ENCODE measurements around the gene ZFAND3. TPM values are rescaled to one million over a fixed set of nuclear protein-coding genes. Genes with fewer than 3 reads are reported as not detected.
"Not testable (repeated sequence)": the region's sequence is repeated elsewhere in the genome, so short reads cannot be mapped to it uniquely, and the experiment has no call there.

Gene ZFAND3
- total and polyA plus RNA-seq, 2 donors = 25.4 to 68.9 TPM

DNA sequence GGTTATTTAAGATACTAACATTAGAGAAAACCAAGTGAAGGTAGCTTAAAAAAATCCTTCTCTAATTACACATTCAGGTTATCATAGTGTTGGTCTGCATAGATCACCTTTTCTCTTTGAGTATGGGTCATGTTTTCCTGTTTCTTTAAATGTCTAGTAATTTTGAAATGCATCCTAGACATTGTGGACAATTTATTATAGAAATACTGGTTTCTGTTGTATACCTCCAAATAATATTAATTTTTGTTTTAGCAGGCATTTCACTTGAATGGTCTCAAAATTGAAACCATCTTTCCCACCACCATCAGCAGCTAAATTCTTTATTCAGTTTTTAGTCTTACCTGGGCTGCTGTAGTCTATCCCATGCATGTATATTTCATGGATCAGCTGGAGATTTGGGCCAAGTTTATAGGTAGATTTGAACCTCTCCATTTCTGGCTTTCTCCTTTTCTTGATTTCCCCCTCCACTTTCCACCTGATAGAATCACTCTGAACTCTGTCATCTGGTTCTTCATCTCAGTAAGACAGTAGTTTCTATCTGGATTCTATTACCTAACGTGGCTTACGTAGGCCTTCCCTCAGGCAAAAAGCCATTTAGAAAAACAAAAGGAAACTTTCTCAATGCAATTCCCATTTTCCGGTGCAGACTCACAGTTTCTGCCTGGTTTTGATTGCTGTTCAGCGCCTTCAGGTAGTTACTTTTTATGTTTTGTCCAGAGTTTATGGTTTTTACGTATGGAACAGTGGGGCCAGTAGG lies 52.3 kb downstream of the ZFAND3 start:
- 96% methylated on average over 5 of the region's 5 CpGs for WGBS
- DNase-seq (ENCODE audit: extremely low spot score) = no peak
- Histone ChIP-seq H3K36me3 (ENCODE audit: insufficient read depth) (no peaks in the 10 kb centered on the region), H3K27ac (ENCODE audit: low read depth) (no peak overlapping the region), H3K4me3 (ENCODE audit: low read depth, low read length) (no peak overlapping the region), H3K4me1 (ENCODE audit: insufficient read depth) (no peaks in the 10 kb centered on the region)

DNA sequence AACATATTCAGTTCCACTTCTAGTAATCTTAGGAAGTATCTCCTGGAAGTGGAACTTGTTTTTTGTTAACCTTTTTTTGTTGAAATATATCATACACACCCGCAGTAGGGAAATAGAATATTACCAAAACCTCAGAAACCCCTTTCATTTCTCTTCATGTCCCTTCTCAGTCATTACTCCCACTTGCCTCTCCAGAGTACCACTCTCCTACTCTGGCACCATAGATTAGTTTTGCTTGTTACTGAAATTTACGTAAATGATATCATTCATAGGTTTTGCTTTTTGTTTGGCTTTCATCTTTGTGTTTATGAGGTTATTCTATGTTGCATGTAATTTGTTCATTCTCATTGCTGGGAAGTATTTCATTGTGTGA lies 52.8 kb downstream of the ZFAND3 start:
- WGBS = 70% methylated on average over 2 of the region's 2 CpGs
- H3K4me1 ChIP-seq (ENCODE audit: insufficient read depth) = no peaks in the 10 kb centered on the region
- no peak overlapping the region for H3K4me3 ChIP-seq (ENCODE audit: low read depth, low read length)
- H3K27ac ChIP-seq (ENCODE audit: low read depth) = no peak overlapping the region
- no peak for DNase-seq (ENCODE audit: extremely low spot score)
- H3K36me3 ChIP-seq (ENCODE audit: insufficient read depth) = no peaks in the 10 kb centered on the region

DNA sequence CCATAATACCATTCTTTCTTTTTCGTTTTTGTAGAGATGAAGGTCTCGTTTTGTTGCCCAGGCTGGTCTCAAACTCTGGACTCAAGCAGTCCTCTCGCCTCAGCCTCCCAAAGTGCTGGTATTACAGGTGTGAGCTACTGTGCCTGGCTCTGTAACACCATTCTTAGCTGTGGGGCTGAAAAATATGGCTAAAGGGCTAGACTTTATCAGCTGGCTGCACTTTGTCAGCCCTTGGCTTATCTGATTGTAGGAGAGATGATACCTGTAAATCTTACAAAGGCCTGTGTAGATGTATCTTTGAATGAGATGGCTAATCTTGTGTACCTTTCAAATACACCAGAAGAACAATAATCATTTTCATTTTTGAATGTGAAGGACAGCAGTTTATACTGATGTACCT lies 55.2 kb downstream of the ZFAND3 start:
- Histone ChIP-seq H3K27ac (ENCODE audit: low read depth) (no peak overlapping the region), H3K36me3 (ENCODE audit: insufficient read depth) (no peaks in the 10 kb centered on the region)
- 62% methylated on average over 3 of the region's 3 CpGs for WGBS

DNA sequence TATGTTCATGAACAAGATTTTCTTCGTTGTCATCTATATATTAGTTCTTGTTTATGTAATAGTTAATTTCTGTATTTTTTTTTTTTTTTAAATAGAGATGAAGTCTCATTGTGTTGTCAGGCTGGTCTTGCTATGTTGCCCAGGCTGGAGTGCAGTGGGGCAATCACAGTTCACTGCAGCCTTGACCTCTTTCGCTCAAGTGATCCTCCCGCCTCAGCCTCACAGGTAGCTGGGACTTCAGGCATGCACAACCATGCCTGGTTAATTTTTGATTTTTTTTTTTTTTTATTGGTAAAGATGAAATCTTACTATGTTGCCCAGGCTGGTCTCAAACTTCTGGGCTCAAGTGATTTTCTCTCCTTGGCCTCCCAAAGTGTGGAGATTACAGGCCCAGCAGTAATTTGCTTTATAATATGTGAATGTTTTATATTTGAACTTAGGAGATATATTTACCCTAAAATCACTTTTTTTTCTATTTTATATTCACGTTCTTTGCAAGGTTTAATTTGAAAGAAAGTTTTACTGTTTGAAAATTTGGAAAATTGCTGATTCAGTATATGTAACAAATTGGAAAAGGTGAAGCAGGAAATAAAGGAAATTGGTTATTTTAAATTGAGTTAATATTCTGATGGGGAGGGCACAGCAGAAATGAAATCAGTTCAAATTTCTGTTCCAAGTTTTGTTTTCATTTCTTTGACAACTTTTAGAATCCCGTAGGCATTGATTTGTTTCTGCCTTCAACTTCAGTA lies 56.2 kb downstream of the ZFAND3 start:
- Histone ChIP-seq H3K4me1 (ENCODE audit: insufficient read depth) (no peaks in the 10 kb centered on the region), H3K36me3 (ENCODE audit: insufficient read depth) (no peaks in the 10 kb centered on the region), H3K27ac (ENCODE audit: low read depth) (no peak overlapping the region), H3K4me3 (ENCODE audit: low read depth, low read length) (no peak overlapping the region)
- 77% methylated on average over 5 of the region's 5 CpGs for WGBS
- no peak for DNase-seq (ENCODE audit: extremely low spot score)

More for the DNA sequence above, 55.2 kb downstream of the ZFAND3 start:
- H3K4me1 ChIP-seq (ENCODE audit: insufficient read depth) = no peaks in the 10 kb centered on the region
- no peak overlapping the region for H3K4me3 ChIP-seq (ENCODE audit: low read depth, low read length)
- DNase-seq (ENCODE audit: extremely low spot score) = no peak

DNA sequence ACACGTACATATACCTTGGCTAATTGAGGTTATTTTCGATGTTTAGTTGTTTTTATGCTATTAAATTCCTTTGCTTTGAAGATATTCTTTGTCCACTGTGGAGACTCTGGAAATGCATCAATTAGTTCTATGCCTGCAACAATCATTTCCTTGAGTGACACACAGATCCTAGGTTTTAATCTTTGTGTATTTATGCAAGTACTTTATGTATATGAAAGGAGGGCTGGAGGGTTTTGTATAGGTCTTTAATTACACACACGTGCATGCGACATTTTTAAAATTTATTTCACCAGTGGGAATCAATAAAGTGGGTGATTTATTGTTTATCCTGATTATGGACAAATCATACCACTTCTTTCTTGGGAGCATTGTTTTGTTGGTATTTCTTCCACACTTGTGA lies 57.3 kb downstream of the ZFAND3 start:
- Histone ChIP-seq H3K27ac (ENCODE audit: low read depth) (no peak overlapping the region), H3K4me3 (ENCODE audit: low read depth, low read length) (no peak overlapping the region), H3K36me3 (ENCODE audit: insufficient read depth) (no peaks in the 10 kb centered on the region), H3K4me1 (ENCODE audit: insufficient read depth) (no peaks in the 10 kb centered on the region)
- WGBS = 92% methylated on average over 4 of the region's 4 CpGs
- no peak for DNase-seq (ENCODE audit: extremely low spot score)

DNA sequence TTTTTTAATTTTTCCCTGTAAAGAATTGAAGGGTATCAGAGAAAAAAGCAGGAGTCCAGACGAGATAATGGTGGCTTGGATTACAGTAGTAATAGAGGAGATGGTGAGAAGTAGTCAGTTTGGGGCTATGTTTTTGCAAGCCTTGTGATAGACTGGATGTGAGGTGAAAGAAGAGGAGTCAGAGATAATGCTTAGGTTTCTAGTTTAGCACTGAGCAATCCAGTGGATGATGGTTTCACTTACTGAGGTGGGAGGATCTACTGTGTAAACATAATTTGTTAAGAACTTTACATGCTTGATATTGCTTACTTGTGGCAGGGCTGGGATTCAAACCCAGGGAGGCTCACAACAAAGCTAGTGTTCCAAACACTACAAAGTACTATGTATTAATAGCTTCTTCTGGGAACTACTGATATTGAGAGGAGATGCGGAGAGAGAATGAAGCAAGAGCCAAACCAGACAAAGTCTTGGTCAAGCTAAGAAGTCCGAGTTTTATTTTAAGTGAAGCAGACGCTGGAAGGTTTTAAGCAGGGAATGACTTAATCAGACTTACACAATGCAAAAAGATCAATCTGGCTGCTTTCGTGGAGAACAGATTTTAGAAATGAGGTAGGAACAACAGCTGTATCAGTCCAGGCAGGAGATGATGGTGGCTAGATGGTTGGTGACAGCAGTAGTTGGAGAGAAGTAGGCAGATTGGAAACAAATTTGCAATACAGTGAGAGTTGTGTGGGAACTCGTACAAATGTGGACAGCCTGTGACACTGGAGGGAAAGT lies 58.0 kb downstream of the ZFAND3 start:
- no peaks in the 10 kb centered on the region for H3K36me3 ChIP-seq (ENCODE audit: insufficient read depth)
- no peak overlapping the region for H3K4me3 ChIP-seq (ENCODE audit: low read depth, low read length)
- 81% methylated on average over 6 of the region's 6 CpGs for WGBS
- no peak overlapping the region for H3K27ac ChIP-seq (ENCODE audit: low read depth)
- no peaks in the 10 kb centered on the region for H3K4me1 ChIP-seq (ENCODE audit: insufficient read depth)
- no peak for DNase-seq (ENCODE audit: extremely low spot score)

DNA sequence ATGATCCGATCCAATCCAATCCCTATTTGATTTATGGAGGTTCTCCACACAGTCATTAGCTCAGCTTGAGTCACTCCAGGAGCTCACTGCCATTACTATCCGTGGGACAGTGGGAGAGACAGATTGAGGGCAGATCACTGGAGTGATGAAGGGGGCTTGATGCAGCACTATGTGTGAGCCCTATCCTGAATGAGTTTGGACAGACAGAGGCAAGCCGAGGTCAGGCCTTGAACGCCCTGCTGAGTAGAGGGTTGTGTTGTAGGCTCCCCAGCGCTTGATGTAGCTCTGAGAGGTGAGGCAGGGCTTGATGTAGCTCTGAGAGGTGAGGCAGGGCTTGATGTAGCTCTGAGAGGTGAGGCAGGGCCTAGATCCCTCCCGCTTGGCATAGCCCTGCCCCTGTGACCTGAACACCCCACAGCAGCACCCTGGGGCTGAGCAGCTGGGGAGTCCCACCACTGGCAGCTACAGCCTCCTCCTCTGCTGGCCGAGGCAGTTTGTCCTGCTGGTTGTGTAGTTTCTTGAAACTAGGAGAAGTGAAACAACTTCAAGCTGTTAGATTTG lies 58.7 kb downstream of the ZFAND3 start:
- H3K27ac ChIP-seq (ENCODE audit: low read depth) = no peak overlapping the region
- no peak overlapping the region for H3K4me3 ChIP-seq (ENCODE audit: low read depth, low read length)
- no peaks in the 10 kb centered on the region for H3K36me3 ChIP-seq (ENCODE audit: insufficient read depth)
- no peaks in the 10 kb centered on the region for H3K4me1 ChIP-seq (ENCODE audit: insufficient read depth)
- 81% methylated on average over 7 of the region's 7 CpGs for WGBS
- no peak for DNase-seq (ENCODE audit: extremely low spot score)

DNA sequence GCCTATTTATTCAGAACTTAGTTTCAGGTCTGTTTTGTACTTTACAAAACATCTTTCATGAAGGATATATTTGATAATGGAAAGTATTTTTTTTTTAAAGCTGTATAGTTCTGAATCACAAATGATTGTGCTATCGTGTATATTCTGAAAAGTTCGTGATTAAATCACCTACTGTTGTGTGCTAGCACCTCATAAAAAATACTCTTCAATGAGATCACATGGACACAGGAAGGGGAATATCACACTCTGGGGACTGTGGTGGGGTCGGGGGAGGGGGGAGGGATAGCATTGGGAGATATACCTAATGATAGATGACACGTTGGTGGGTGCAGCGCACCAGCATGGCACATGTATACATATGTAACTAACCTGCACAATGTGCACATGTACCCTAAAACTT lies 61.1 kb downstream of the ZFAND3 start:
- H3K4me3 ChIP-seq (ENCODE audit: low read depth, low read length); H3K36me3 ChIP-seq (ENCODE audit: insufficient read depth); H3K4me1 ChIP-seq (ENCODE audit: insufficient read depth); H3K27ac ChIP-seq (ENCODE audit: low read depth); DNase-seq (ENCODE audit: extremely low spot score): not testable (repeated sequence)
- 62% methylated on average over 3 of the region's 5 CpGs for WGBS

DNA sequence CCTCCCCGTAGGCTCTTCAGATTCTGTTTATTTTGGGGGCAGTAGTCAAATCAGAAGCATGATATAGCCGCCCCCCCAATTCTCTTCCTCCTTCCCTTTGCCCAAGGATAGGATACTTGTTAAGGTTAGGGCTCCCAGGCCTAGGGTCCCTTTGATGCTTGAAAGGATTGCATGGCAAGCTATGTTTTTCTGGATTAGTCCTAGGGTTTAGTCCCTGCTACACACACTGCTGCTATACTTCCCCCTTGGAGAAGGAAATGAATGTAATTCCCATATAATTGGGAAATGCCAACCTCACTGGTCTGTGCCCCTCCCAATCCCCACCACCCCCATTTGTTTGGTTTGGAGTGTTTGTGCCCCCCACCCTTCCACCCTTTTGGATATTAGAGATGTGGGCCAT lies 62.8 kb downstream of the ZFAND3 start:
- no peak overlapping the region for H3K27ac ChIP-seq (ENCODE audit: low read depth)
- WGBS = 97% methylated on average over 2 of the region's 2 CpGs
- no peaks in the 10 kb centered on the region for H3K4me1 ChIP-seq (ENCODE audit: insufficient read depth)

DNA sequence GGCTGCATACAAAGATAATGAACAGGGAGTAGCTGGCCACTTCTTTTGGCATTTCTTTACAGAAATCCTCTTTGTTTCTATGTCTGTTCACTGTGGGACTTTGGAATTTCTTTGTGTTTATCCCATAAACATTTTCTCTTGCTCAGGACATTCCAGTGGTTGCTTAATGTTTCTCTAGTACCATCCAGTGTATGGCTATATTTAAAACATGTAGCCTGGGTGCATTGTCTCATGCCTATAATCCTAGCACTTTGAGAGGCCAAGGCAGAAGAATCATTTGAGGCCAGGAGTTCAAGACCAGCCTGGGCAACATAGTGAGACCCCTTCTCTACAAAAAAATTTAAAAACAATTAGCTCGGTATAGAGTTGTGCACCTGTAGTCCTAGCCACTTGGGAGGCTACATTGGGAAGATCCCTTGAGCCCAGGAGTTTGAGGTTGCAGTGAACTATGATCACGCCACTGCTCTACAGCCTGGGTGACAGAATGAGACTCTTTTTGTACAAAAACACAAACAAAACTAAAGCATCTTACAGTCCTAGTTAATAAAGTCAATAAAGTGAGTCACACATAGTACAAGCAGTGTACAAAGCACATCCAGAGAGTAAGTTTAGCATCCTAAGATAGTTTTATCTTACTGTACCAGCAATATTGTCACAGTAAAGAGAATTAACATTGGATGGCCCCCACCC lies 63.3 kb downstream of the ZFAND3 start:
- Histone ChIP-seq H3K4me1 (ENCODE audit: insufficient read depth) (no peaks in the 10 kb centered on the region), H3K36me3 (ENCODE audit: insufficient read depth) (no peaks in the 10 kb centered on the region), H3K27ac (ENCODE audit: low read depth) (no peak overlapping the region), H3K4me3 (ENCODE audit: low read depth, low read length) (no peak overlapping the region)
- no peak for DNase-seq (ENCODE audit: extremely low spot score)
- WGBS = 97% methylated on average over 2 of the region's 2 CpGs

More for the DNA sequence above, 62.8 kb downstream of the ZFAND3 start:
- H3K4me3 ChIP-seq (ENCODE audit: low read depth, low read length) = no peak overlapping the region
- H3K36me3 ChIP-seq (ENCODE audit: insufficient read depth) = no peaks in the 10 kb centered on the region
- DNase-seq (ENCODE audit: extremely low spot score) = no peak

DNA sequence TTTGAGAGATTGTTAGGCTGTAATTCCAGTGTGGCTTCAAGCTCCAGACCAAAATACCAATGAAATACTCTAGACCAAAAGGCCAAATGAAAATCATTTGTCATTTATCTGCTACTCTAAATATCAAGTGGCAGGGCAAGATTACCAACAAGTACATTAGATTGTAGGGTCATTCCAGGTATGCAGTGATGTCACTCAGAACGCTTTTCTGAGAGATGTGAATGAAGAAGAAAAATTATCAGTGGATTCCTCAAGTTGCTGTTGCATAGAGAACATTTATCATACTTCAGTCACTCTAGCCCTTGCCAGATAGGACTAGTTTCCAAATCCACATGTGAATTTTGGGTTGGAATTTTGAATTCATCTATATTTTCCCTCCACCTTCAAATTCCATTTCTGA lies 65.0 kb downstream of the ZFAND3 start:
- H3K36me3 ChIP-seq (ENCODE audit: insufficient read depth) = no peaks in the 10 kb centered on the region
- no peaks in the 10 kb centered on the region for H3K4me1 ChIP-seq (ENCODE audit: insufficient read depth)
- 94% methylated on average over 1 of the region's 1 CpG for WGBS
- no peak for DNase-seq (ENCODE audit: extremely low spot score)
- H3K4me3 ChIP-seq (ENCODE audit: low read depth, low read length) = no peak overlapping the region
- no peak overlapping the region for H3K27ac ChIP-seq (ENCODE audit: low read depth)

DNA sequence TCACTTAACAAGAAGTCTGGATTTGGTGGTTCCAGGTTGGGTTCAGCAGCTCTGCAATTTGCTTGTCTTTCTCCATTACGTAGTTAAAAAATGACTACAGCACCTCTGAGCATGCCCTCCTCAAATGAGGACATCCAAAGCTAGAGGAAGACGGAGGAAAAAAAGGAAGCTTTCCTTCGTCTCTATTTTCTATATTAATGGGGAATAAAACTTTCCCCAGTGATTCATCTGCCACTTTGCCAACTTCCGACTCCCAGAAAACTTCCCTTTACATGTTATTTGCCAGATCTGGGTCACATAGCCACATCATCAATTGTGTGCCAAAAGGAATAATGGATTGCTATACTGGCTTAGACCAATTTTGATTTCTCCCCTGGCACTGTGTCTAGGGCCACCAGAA lies 69.5 kb downstream of the ZFAND3 start:
- no peaks in the 10 kb centered on the region for H3K4me1 ChIP-seq (ENCODE audit: insufficient read depth)
- whole genome bisulfite sequencing = 55% methylated on average over 4 of the region's 4 CpGs
- H3K36me3 ChIP-seq (ENCODE audit: insufficient read depth) = no peaks in the 10 kb centered on the region
- no peak overlapping the region for H3K27ac ChIP-seq (ENCODE audit: low read depth)
- no peak for DNase-seq (ENCODE audit: extremely low spot score)
- no peak overlapping the region for H3K4me3 ChIP-seq (ENCODE audit: low read depth, low read length)

DNA sequence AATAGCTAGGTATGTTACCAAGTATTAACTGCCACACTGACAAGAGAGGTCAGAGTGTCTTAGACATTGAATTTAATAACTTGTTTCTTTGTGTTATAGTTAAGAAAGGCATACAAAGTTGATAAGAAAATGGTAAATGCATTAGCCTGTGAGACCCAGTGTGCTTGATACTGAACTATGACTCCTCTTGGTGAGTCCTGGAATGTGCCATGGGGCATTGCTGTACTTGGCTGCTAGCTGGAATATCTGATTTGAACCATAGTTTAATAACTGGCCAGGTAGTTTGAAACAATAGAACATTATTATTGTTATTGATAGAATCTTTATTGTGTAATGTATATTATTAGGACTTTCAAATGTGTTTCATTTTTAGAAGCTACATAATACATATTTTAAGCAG lies 70.0 kb downstream of the ZFAND3 start:
- Histone ChIP-seq H3K36me3 (ENCODE audit: insufficient read depth) (no peaks in the 10 kb centered on the region), H3K4me3 (ENCODE audit: low read depth, low read length) (no peak overlapping the region), H3K4me1 (ENCODE audit: insufficient read depth) (no peaks in the 10 kb centered on the region), H3K27ac (ENCODE audit: low read depth) (no peak overlapping the region)
- DNase-seq (ENCODE audit: extremely low spot score) = no peak
